Osteocyte (in vitro differentiated cells): ENCODE results near the gene ATXN2. TPM values are rescaled to one million over a fixed set of nuclear protein-coding genes. Genes with fewer than 3 reads are reported as not detected.

Source experiments
- DNase-seq: peaks from one replicate; pipeline ENCODE4 v3.0.0; 2021; ENCODE audit warnings: mixed read lengths; ENCODE audit not compliant: unreplicated experiment; ENCODE audit errors: extremely low spot score
- H3K27ac Mint-ChIP-seq: one replicate; pipeline ENCODE4 v1.8.0; 2021; ENCODE audit warnings: mild to moderate bottlenecking, mixed read lengths; ENCODE audit not compliant: unreplicated experiment
- H3K27me3 Mint-ChIP-seq: one replicate; pipeline ENCODE4 v1.8.0; 2021; ENCODE audit warnings: mixed read lengths; ENCODE audit not compliant: unreplicated experiment
- H3K36me3 Mint-ChIP-seq: one replicate; pipeline ENCODE4 v1.8.0; 2021; ENCODE audit warnings: mixed read lengths; ENCODE audit not compliant: unreplicated experiment
- H3K4me1 Mint-ChIP-seq: one replicate; pipeline ENCODE4 v1.8.0; 2021; ENCODE audit warnings: mixed read lengths; ENCODE audit not compliant: unreplicated experiment
- H3K4me3 Mint-ChIP-seq: one replicate; pipeline ENCODE4 v1.8.0; 2021; ENCODE audit warnings: mild to moderate bottlenecking, moderate library complexity, mixed read lengths; ENCODE audit not compliant: unreplicated experiment
- H3K9me3 Mint-ChIP-seq: one replicate; pipeline ENCODE4 v1.8.0; 2021; ENCODE audit warnings: mixed read lengths; ENCODE audit not compliant: unreplicated experiment
- total RNA-seq: library from RNA; stranded (reverse); gene quantifications from 2 replicates; pipeline ENCODE4 v1.2.1, GENCODE V29; 2021
- TF ChIP-seq, protein P1 (sequence below): fragments of 200-600 bp; sonication (generic); IDR thresholded peaks from 2 replicates; pipeline ENCODE4 v1.5.0; 2021; ENCODE audit warnings: antibody characterized with exemption, mild to moderate bottlenecking, moderate library complexity

The ATXN2 gene
- total RNA-seq, 1 donor from 2014 or later = 78.9 TPM

DNA sequence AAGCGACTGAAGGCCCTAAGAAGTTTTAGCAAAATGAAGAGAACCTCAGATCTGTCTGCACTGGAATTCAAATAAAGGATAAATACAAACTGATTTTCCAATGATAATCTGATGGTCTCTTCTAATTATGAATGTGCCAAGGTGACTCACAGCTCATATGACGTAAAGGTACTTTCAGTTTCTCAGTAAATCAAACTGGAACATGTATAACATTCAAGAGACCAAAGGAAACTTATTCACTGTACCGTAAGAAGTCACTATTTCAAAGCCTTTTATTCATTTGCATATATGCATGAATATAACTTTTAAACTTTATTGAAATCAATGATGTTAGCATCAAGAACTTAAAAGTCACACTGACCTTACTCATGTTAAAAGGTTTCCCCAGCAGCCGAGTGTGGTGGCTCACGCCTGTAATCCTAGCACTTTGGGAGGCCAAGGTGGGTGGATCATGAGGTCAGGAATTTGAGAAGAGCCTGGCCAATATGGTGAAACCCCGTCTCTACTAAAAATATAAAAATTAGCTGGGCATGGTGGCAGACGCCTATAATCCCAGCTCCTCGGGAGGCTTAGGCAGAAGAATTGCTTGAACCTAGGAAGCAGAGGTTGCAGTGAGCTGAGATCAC is 52.2 kb downstream of the ATXN2 start:
- H3K4me1 Mint-ChIP-seq = no peaks in the 10 kb centered on the region
- H3K27ac Mint-ChIP-seq = no peak overlapping the region
- DNase-seq = no peak
- TF ChIP-seq, protein P1, sequence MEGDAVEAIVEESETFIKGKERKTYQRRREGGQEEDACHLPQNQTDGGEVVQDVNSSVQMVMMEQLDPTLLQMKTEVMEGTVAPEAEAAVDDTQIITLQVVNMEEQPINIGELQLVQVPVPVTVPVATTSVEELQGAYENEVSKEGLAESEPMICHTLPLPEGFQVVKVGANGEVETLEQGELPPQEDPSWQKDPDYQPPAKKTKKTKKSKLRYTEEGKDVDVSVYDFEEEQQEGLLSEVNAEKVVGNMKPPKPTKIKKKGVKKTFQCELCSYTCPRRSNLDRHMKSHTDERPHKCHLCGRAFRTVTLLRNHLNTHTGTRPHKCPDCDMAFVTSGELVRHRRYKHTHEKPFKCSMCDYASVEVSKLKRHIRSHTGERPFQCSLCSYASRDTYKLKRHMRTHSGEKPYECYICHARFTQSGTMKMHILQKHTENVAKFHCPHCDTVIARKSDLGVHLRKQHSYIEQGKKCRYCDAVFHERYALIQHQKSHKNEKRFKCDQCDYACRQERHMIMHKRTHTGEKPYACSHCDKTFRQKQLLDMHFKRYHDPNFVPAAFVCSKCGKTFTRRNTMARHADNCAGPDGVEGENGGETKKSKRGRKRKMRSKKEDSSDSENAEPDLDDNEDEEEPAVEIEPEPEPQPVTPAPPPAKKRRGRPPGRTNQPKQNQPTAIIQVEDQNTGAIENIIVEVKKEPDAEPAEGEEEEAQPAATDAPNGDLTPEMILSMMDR = no peak
- no peaks in the 10 kb centered on the region for H3K27me3 Mint-ChIP-seq
- peaks cover 30% of the 10 kb centered on the region for H3K36me3 Mint-ChIP-seq
- H3K9me3 Mint-ChIP-seq = no peaks in the 10 kb centered on the region
- H3K4me3 Mint-ChIP-seq = no peak overlapping the region

DNA sequence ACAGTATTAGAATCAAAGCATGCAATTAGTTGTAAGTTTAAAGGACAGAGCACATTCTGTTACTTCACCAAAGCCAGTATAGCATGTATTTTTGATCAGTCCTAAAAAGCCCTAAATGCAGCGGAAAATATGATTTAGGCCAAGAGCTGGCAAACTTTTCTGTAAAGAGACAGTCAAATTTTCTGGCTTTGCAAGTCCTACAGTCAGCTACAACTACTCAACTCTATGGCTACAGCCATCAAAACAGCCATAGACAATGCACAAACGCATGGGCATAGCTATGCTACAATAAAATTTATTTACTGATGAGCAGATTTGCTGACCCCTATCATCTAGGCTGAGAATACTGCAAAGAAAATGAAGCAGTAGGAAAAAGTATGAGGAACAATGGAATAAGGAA is 52.9 kb downstream of the ATXN2 start:
- H3K4me3 Mint-ChIP-seq = no peak overlapping the region
- H3K4me1 Mint-ChIP-seq = no peaks in the 10 kb centered on the region
- H3K27me3 Mint-ChIP-seq = no peaks in the 10 kb centered on the region
- TF ChIP-seq, protein P1 = no peak
- H3K27ac Mint-ChIP-seq = no peak overlapping the region
- no peaks in the 10 kb centered on the region for H3K9me3 Mint-ChIP-seq
- H3K36me3 Mint-ChIP-seq = peaks cover 25% of the 10 kb centered on the region
- no peak for DNase-seq

GRCh38 chr12:111544032-111544431 is 55.1 kb downstream of the ATXN2 start:
- DNase-seq = no peak
- Mint-ChIP-seq H3K4me1 (peaks cover 4% of the 10 kb centered on the region), H3K36me3 (peaks cover 26% of the 10 kb centered on the region), H3K27me3 (no peaks in the 10 kb centered on the region), H3K4me3 (no peak overlapping the region), H3K27ac (peak overlapping the region; percentile 53), H3K9me3 (no peaks in the 10 kb centered on the region)
- TF ChIP-seq, protein P1 = no peak

- no peaks in the 10 kb centered on the region for H3K27me3 Mint-ChIP-seq
- peaks cover 15% of the 10 kb centered on the region for H3K4me1 Mint-ChIP-seq
- H3K27ac Mint-ChIP-seq = peak overlapping the region; percentile 24
- DNase-seq = no peak
- peaks cover 19% of the 10 kb centered on the region for H3K36me3 Mint-ChIP-seq
- H3K9me3 Mint-ChIP-seq = no peaks in the 10 kb centered on the region
- no peak overlapping the region for H3K4me3 Mint-ChIP-seq
- TF ChIP-seq, protein P1 = no peak
Observed at GRCh38 chr12:111532751-111533150, 66.4 kb downstream of the ATXN2 start.

GRCh38 chr12:111529424-111530368 is 69.4 kb downstream of the ATXN2 start:
- TF ChIP-seq, protein P1 = peak; percentile 80
- Mint-ChIP-seq H3K27me3 (no peaks in the 10 kb centered on the region), H3K36me3 (peaks cover 22% of the 10 kb centered on the region), H3K4me3 (no peak overlapping the region), H3K9me3 (no peaks in the 10 kb centered on the region), H3K4me1 (peaks cover 16% of the 10 kb centered on the region), H3K27ac (no peak overlapping the region)
- DNase-seq = no peak
